HT-29 (cell line): ENCODE measurements around the gene NEDD4L. TPM values are rescaled to one million over a fixed set of nuclear protein-coding genes. Genes with fewer than 3 reads are reported as not detected.

Experiments used
- DNase-seq: peaks from one replicate; pipeline ENCODE4 v3.0.0-alpha.2; 2015; ENCODE audit warnings: low spot score
- total RNA-seq: library from RNA; depleted of rRNA; stranded (reverse); fragments of >200 nt; shearing (Covaris generic); gene quantifications from 2 replicates; pipeline ENCODE4 v1.2.3, GENCODE V29; 2014

NEDD4L gene
- total RNA-seq, 1 experiment from 2014 or later = 83.9 TPM

DNA sequence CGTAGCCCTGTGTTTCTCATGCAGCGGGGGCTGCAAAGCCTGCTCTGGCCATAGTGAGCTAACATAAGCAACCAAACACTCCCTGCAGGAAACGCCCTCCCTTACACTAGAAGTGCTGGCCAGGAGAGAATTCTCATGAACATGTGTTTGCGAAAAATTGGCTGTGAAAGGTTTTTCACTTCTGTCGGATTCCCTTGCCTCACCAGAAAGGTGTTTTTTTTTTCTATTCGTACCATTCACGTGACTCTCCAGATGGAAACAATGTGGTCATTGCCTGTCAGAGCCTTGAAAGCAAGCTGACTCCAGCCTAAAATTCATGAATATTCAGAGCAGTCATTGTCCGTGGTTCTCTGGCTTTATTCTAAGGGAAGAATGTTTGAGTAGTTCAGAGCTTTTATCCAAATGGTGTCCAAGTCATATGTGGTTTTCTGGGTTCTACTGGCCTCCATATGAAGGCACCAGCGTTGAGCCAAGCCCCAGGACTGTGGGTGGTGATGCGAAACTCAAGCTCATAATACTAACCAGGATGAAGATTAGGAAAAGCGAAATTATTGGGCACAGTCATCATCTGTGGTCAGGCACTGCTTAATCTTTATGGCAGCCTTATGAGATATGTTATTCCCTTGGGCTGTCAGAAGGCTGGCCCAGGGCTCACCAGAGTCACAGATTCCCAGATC is 348.4 kb downstream of the NEDD4L start:
- DNase-seq = no peak

- no peak for DNase-seq
These were observed 349.3 kb downstream of the NEDD4L start for GRCh38 chr18:58393295-58393694.

DNA sequence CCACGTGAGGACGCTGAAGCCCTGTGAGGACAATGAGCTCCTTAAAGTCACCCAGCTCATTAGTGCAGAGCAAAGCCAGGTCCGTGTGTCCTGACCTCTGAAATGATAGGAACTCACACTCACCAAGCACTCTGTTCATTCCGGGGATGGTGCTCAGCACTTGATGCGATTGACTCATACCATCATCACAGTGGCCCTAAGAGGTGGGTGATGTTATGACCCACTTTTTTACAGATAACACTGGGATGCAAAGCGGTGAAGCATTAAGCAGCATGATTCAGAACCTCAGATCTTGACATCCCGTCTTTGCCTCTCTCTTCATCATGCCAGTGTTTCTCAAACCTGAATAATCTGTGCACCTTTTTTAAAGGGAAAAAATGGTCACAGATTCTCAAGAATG is 350.0 kb downstream of the NEDD4L start:
- no peak for DNase-seq

GRCh38 chr18:58394602-58395425 is 350.8 kb downstream of the NEDD4L start:
- DNase-seq = no peak

- no peak for DNase-seq
These were observed 352.1 kb downstream of the NEDD4L start for GRCh38 chr18:58396144-58396543.

DNA sequence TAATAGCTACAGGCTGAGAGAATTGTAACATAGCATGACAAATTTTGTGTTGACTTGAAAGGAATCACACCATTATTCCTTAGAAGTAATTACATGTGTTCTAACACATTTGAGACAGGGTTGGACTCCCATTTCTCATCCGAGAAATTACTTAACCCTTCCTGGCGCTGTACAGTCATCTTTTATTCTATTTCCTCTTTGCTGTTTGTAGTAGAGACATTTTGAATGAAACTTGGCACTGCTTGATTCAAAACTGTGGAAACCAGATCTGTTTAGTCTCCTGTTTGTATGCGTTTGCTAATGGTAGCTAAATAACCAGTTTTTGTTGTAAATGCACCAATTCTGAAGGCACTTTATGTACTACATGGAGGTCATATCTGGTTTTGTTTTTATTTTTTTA is 352.9 kb downstream of the NEDD4L start:
- no peak for DNase-seq

DNA sequence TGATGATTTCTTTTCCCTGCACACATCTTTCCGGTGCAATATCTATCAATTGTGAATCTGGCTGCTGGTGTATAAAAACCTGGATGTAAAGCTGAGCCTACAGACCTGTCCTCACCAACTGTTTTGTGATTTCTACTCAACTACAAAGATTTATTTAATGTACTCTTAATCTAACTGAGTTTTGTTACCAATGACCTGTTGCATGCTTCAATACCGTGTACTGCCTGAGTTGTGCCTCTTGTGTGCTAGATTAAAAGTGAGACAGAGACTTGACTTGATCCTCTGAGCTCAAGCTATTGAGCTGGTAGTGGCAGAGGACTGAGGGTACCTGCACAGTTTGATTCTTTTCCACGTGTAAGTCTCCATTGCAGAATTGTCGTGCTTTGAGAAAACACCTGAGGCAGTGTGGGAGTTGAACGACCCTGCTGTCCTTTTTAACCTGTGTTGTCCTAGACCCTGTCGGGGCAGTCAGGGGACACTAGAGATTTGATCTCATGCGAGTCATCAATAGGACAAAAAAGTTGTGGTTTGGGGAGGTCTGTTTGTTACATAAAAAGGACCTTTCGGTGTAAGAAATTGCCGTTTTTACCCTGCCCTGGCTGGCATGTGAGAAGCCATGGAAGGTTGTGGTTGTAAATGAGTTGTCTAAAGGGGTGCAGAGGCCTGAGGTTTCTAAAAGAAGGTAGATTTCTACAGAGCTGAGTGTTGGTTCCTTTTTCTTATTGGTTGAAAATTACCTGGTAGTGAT is 353.5 kb downstream of the NEDD4L start:
- no peak for DNase-seq

DNA sequence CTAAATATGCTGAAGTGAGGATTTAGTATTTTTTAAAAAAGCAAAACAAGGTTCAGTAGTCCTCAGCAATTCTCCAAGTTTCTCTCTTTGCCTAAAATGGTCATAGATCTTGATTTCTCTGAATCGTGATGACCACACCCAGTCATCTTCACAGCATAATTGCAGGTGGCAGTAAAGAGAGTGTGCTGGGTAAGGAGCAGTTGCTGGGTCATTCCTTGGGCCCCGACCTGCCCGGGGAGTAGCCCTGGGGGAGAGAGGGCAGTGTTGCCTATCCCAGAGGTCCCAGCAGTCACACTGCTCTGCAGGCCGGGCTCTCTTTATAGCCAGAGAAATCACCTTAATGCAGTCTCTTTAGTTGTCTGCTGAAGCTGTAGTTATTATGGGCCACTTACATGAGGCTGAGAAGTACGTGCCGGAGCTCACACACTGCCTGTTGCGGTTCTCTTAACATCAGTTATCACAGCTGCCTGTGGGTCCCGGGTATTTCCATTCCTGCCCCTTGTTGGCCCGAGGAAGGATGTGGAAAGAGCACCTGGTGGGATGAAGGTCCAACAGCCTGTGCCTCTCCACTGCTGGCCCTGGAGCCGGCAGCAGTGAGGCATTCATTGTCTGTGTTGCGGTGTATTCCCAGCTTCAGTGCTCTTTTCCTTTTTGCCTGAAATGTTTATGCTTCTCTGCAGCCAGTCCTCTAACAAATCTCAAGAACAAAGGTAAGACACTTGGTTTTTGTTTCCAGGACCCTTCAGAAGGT is 354.8 kb downstream of the NEDD4L start:
- no peak for DNase-seq

DNA sequence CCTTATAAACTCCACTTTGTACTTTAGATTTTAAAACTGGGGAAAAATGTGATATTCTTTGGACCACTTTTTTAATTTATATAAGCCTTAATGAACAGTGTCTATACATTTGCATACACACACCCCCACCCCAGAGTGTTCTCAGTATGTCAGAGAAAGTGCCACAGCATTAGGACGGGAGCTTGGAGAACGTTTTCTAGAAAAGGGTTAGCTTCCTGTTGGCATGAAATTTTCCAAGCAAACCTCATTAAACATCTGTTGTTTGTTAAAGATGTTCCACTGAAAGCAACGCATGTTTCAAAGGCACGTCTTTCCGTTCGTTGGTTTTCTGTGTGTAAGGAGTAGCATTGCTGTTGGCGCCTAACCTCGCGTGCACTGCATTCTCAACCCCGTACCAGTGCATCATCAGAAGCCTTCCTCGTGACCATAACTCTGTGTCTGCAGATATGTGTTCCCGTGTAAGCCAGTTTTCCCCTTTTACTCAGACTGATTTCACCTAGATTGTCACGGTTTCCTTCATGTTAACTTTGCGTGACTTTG is 356.4 kb downstream of the NEDD4L start:
- DNase-seq = no peak

- no peak for DNase-seq
These were observed 357.2 kb downstream of the NEDD4L start for GRCh38 chr18:58401191-58401590.

DNA sequence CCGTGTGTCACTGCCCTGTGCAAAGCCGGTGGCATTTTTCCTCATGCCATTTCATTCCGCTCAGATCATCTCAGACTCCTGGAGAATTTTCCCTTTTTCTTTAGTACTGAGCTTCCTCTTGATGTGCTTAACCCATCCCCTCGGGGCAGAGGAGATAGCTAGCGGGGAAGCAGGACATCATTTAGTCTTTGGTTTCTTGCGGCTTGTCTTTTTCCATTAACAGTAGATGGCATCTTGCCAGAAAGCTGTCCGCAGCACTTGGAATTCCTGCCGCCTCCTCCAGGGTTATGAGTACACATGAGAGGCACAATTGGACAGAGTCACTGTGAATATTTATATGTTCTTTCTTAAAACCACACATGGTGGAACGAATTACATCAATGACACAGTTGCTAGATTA is 358.2 kb downstream of the NEDD4L start:
- DNase-seq = peak; percentile 31

DNA sequence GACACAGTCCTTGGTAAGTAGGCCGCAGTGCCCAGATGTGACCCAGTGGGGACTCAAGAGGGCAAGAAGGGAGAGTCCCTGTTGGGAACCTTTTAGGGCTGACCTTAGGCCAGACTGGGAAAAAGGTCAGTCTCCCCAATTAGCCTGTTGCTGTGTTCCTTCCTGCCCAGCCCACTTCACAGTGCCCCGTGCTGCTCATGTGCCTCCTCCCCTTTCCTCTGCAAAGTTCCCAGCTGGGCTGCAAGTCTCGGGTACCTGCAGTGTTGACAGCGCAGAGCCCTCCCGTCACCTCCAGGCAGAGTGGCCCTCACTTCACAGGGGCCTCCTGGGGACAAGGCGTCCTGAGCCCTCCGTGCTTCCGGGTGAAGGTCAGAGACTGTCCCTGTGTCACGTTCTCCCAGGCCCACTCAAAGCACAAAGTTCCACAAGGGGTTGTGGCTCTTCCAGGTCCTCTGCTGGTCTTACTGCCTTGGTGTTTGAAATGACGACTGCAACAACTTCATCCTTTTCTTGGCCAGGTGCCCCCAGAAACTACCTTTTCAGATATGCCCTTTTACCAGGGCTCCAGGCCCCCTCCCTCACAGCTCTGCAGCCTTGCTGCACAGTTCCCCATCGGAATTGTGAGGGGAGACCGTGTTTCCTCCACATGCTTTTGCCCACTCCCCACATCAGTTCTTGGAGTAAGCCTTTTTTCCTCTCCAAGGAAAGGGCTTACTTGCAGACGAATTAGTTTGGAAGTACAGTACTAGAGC is 359.1 kb downstream of the NEDD4L start:
- DNase-seq = no peak

DNA sequence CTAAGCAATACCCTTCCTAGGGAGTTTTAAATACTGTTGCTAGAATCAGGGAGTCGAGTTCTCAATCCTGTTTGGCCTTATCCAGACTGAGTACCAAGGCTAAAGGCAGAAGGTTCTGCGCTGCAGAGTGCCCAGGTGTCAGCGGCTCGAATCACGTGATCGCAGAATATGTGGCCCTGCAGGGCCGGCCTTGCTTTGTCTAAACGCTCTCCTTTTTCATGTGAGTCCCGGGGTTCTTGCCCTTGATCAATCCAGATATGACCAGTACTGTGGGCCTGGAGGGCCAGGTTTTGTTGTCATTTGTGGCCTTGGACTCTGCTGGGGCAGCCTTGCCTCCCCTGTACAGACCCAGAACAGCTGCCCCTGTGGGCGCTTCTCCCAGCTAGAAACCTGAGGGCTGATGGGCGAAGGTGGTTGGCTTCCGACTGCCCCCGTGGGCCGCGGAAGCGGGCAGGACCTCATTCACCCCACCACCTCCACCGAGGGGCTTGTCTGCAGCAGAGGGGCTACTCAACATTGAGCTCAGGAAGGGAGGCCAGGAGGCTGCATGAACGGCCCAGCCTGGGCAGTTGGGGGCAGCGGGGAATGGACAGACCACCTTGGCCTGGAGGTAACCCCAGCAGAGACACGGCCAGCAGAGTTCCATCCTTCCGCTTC is 359.9 kb downstream of the NEDD4L start:
- DNase-seq = no peak

- DNase-seq = no peak
These were observed 361.3 kb downstream of the NEDD4L start for GRCh38 chr18:58405107-58405898.

- no peak for DNase-seq
These were observed 363.2 kb downstream of the NEDD4L start for GRCh38 chr18:58407263-58407648.

GRCh38 chr18:58407649-58408407 is 363.8 kb downstream of the NEDD4L start:
- DNase-seq = no peak

DNA sequence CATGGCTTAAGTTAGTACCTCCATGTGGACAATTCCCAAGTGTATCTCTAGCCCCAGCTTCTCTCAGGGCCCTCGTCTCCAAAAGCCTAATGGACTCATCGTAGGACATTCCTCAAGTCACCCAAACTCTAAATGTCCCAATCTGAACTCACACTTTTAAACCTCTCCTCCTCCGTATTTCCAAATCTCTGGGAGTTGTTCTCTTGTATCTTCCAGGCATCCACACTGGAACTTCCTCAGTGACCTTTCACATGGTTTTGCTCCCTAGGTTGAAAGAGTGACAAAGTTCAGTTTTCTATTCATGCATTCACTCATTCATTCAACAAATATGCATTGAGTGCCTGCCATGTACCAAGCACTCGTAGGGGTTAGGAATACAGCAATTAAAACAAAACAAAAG is 364.6 kb downstream of the NEDD4L start:
- no peak for DNase-seq

GRCh38 chr18:58409802-58410445 is 365.9 kb downstream of the NEDD4L start:
- no peak for DNase-seq
